OCI-LY3 (cell line): ENCODE data around the gene SYNE2.

Experiments
- CTCF ChIP-seq: fragments of 200-600, 300-600 bp; sonication (generic); IDR thresholded peaks from 2 replicates; pipeline ENCODE4 v1.5.1; 2014; ENCODE audit warnings: antibody characterized with exemption, low read length, low read depth
- EZH2phosphoT487 ChIP-seq: fragments of 200-600 bp; shearing (Covaris generic); IDR thresholded peaks from 2 replicates; pipeline ENCODE4 v1.6.1; 2018; ENCODE audit warnings: antibody characterized with exemption, mixed run types, low read depth

GRCh38 chr14:63897721-63898163, 44.9 kb downstream of the SYNE2 start:
- no peak for TF ChIP-seq CTCF
- TF ChIP-seq EZH2phosphoT487, result no peak
